GM23338 (cell line): ENCODE data around the gene ZNF217.

Experiments
- EZH2 ChIP-seq: fragments of 200-600 bp; sonication (generic); IDR thresholded peaks from one replicate; pipeline ENCODE4 v1.8.0; 2017; ENCODE audit warnings: antibody characterized with exemption, mild to moderate bottlenecking, low read depth; ENCODE audit not compliant: unreplicated experiment
- STAT1 ChIP-seq: IDR thresholded peaks from one replicate; pipeline ENCODE4 v1.6.1; 2016; ENCODE audit warnings: antibody characterized with exemption; ENCODE audit not compliant: unreplicated experiment
- TF ChIP-seq, protein P1 (sequence below), 2 experiments: fragments of 200-600 bp in 1 of 2; sonication (generic) in 1 of 2; conservative IDR thresholded peaks; 2 replicates each; pipeline versions ENCODE4 v1.5.1 to v1.6.1; 2016 to 2017; ENCODE audit warnings: antibody characterized with exemption in 2 of 2, low read depth in 2 of 2, mild to moderate bottlenecking in 2 of 2, moderate library complexity in 1 of 2
- TF ChIP-seq, protein P2 (sequence below): IDR thresholded peaks from one replicate; pipeline ENCODE4 v1.6.1; 2018; ENCODE audit warnings: antibody characterized with exemption; ENCODE audit not compliant: unreplicated experiment

GRCh38 chr20:53559816-53560215, 33.8 kb downstream of the ZNF217 start:
- TF ChIP-seq, protein P1, sequence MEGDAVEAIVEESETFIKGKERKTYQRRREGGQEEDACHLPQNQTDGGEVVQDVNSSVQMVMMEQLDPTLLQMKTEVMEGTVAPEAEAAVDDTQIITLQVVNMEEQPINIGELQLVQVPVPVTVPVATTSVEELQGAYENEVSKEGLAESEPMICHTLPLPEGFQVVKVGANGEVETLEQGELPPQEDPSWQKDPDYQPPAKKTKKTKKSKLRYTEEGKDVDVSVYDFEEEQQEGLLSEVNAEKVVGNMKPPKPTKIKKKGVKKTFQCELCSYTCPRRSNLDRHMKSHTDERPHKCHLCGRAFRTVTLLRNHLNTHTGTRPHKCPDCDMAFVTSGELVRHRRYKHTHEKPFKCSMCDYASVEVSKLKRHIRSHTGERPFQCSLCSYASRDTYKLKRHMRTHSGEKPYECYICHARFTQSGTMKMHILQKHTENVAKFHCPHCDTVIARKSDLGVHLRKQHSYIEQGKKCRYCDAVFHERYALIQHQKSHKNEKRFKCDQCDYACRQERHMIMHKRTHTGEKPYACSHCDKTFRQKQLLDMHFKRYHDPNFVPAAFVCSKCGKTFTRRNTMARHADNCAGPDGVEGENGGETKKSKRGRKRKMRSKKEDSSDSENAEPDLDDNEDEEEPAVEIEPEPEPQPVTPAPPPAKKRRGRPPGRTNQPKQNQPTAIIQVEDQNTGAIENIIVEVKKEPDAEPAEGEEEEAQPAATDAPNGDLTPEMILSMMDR (conservative IDR thresholded peaks at IDR 0.05; ENCODE audit: low read depth in 2 of 2): no peak
- TF ChIP-seq, protein P2, sequence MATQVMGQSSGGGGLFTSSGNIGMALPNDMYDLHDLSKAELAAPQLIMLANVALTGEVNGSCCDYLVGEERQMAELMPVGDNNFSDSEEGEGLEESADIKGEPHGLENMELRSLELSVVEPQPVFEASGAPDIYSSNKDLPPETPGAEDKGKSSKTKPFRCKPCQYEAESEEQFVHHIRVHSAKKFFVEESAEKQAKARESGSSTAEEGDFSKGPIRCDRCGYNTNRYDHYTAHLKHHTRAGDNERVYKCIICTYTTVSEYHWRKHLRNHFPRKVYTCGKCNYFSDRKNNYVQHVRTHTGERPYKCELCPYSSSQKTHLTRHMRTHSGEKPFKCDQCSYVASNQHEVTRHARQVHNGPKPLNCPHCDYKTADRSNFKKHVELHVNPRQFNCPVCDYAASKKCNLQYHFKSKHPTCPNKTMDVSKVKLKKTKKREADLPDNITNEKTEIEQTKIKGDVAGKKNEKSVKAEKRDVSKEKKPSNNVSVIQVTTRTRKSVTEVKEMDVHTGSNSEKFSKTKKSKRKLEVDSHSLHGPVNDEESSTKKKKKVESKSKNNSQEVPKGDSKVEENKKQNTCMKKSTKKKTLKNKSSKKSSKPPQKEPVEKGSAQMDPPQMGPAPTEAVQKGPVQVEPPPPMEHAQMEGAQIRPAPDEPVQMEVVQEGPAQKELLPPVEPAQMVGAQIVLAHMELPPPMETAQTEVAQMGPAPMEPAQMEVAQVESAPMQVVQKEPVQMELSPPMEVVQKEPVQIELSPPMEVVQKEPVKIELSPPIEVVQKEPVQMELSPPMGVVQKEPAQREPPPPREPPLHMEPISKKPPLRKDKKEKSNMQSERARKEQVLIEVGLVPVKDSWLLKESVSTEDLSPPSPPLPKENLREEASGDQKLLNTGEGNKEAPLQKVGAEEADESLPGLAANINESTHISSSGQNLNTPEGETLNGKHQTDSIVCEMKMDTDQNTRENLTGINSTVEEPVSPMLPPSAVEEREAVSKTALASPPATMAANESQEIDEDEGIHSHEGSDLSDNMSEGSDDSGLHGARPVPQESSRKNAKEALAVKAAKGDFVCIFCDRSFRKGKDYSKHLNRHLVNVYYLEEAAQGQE: no peak
- TF ChIP-seq STAT1 (no peak), EZH2 (no peak)
